Trophoblast cell (in vitro differentiated cells and primary cell): ENCODE data around the gene SLC31A2.

Source experiments
- DNase-seq, 2 donors: peaks; one replicate each; pipeline ENCODE4 v3.0.0-alpha.2; 2016
- H2AFZ ChIP-seq: 2 replicates; pipeline ENCODE4 v1.6.1; 2013; ENCODE audit warnings: low read length, moderate library complexity, mild to moderate bottlenecking; ENCODE audit not compliant: insufficient read depth, poor library complexity
- H2AK5ac ChIP-seq: 2 replicates; pipeline ENCODE4 v1.6.1; 2013; ENCODE audit warnings: mild to moderate bottlenecking, low read length
- H2BK120ac ChIP-seq: 2 replicates; pipeline ENCODE4 v1.6.1; 2013; ENCODE audit warnings: low read length, mild to moderate bottlenecking, moderate library complexity; ENCODE audit not compliant: insufficient read depth, poor library complexity
- H2BK12ac ChIP-seq: 2 replicates; pipeline ENCODE4 v1.6.1; 2013; ENCODE audit warnings: mild to moderate bottlenecking, low read length, moderate library complexity
- H2BK5ac ChIP-seq: 2 replicates; pipeline ENCODE4 v1.6.1; 2013; ENCODE audit warnings: low read length, low read depth, moderate library complexity, mild to moderate bottlenecking; ENCODE audit not compliant: poor library complexity
- H3K14ac ChIP-seq: 2 replicates; pipeline ENCODE4 v1.6.1; 2013; ENCODE audit warnings: mild to moderate bottlenecking, low read length
- H3K18ac ChIP-seq: 2 replicates; pipeline ENCODE4 v1.6.1; 2013; ENCODE audit warnings: mild to moderate bottlenecking, low read length
- H3K23ac ChIP-seq: 2 replicates; pipeline ENCODE4 v1.6.1; 2013; ENCODE audit warnings: low read length
- H3K27ac ChIP-seq: 2 replicates; pipeline ENCODE4 v1.5.1; 2013; ENCODE audit warnings: low read depth, mild to moderate bottlenecking, inconsistent platforms, low read length, moderate library complexity
- H3K27me3 ChIP-seq: 2 replicates; pipeline ENCODE4 v1.6.1; 2013; ENCODE audit warnings: inconsistent platforms, mild to moderate bottlenecking, low read length, moderate library complexity; ENCODE audit not compliant: insufficient read depth
- H3K36me3 ChIP-seq, 2 experiments: 1 replicate in 1 of 2; 2 replicates in 1 of 2; pipeline ENCODE4 v1.6.1; 2013; ENCODE audit warnings: low read length in 2 of 2, mild to moderate bottlenecking in 2 of 2, moderate library complexity in 1 of 2; ENCODE audit not compliant: insufficient read depth in 2 of 2, control insufficient read depth in 1 of 2
- H3K4ac ChIP-seq: 2 replicates; pipeline ENCODE4 v1.6.1; 2013; ENCODE audit warnings: low read depth, mild to moderate bottlenecking, low read length, moderate library complexity
- H3K4me1 ChIP-seq, 2 experiments: 1 replicate in 1 of 2; 2 replicates in 1 of 2; pipeline ENCODE4 v1.6.1; 2013; ENCODE audit warnings: low read length in 2 of 2, mild to moderate bottlenecking in 2 of 2, moderate library complexity in 1 of 2; ENCODE audit not compliant: insufficient read depth in 2 of 2, control insufficient read depth in 1 of 2
- H3K4me2 ChIP-seq: 2 replicates; pipeline ENCODE4 v1.6.1; 2013; ENCODE audit warnings: inconsistent platforms, mild to moderate bottlenecking, low read length, moderate library complexity
- H3K4me3 ChIP-seq: 2 replicates; pipeline ENCODE4 v1.5.1; 2013; ENCODE audit warnings: mild to moderate bottlenecking, low read depth, low read length, inconsistent platforms
- H3K79me1 ChIP-seq: one replicate; pipeline ENCODE4 v1.6.1; 2013; ENCODE audit warnings: low read length
- H3K79me2 ChIP-seq: 2 replicates; pipeline ENCODE4 v1.6.1; 2013; ENCODE audit warnings: low read length, mild to moderate bottlenecking; ENCODE audit not compliant: control insufficient read depth, insufficient read depth, poor library complexity
- H3K9ac ChIP-seq: 2 replicates; pipeline ENCODE4 v1.6.1; 2013; ENCODE audit warnings: mild to moderate bottlenecking, low read length
- H3K9me3 ChIP-seq: 2 replicates; pipeline ENCODE4 v1.6.1; 2013; ENCODE audit warnings: low read depth, mild to moderate bottlenecking, control low read depth, inconsistent platforms, low read length; ENCODE audit not compliant: insufficient read depth
- H4K12ac ChIP-seq: 2 replicates; pipeline ENCODE4 v1.6.1; 2013; ENCODE audit warnings: low read depth, mild to moderate bottlenecking, low read length, moderate library complexity
- H4K8ac ChIP-seq: 2 replicates; pipeline ENCODE4 v1.6.1; 2013; ENCODE audit warnings: low read depth, mild to moderate bottlenecking, low read length, moderate library complexity
- H4K91ac ChIP-seq: one replicate; pipeline ENCODE4 v1.6.1; 2013; ENCODE audit warnings: low read depth, mild to moderate bottlenecking, low read length, moderate library complexity
- WGBS: extraction: QIAGEN DNeasy Blood & Tissue Kit; methylation state at CpG from one replicate; pipeline ENCODE4 v1.1.7; 2013; ENCODE audit warnings: missing lambda C conversion rate; ENCODE audit not compliant: insufficient read length, insufficient coverage; ENCODE audit errors: extremely low coverage; 5-methylcytosine and 5-hydroxymethylcytosine counted together

SLC31A2 gene

GRCh38 chr9:113155911-113156588 is 5.2 kb downstream of the SLC31A2 start:
- Histone ChIP-seq H3K36me3 (peaks cover 0 to 4% of the 10 kb centered on the region in 2 experiments), H4K12ac (no peak overlapping the region), H3K14ac (no peak overlapping the region), H2AK5ac (no peak overlapping the region), H3K27me3 (no peaks in the 10 kb centered on the region), H3K4me3 (no peak overlapping the region), H4K8ac (no peak overlapping the region), H3K4me1 (peaks cover 5 to 9% of the 10 kb centered on the region in 2 experiments), H3K27ac (no peak overlapping the region), H2AFZ (no peak overlapping the region), H3K9me3 (no peaks in the 10 kb centered on the region), H3K79me2 (peaks cover 3% of the 10 kb centered on the region), H3K79me1 (peaks cover 1% of the 10 kb centered on the region), H3K4ac (no peak overlapping the region), H2BK5ac (no peak overlapping the region), H3K23ac (no peak overlapping the region), H3K9ac (no peak overlapping the region), H2BK12ac (no peak overlapping the region), H2BK120ac (no peak overlapping the region), H3K18ac (no peak overlapping the region), H4K91ac (no peak overlapping the region), H3K4me2 (no peak overlapping the region)
- DNase-seq = no peak
- no CpG with 5 or more reads among the region's 7 CpGs for WGBS

- H2AFZ ChIP-seq = no peak overlapping the region
- H3K27ac ChIP-seq = no peak overlapping the region
- H3K4ac ChIP-seq = no peak overlapping the region
- H2BK120ac ChIP-seq = no peak overlapping the region
- no peak overlapping the region for H3K23ac ChIP-seq
- no CpG with 5 or more reads among the region's 1 CpG for WGBS
- H3K18ac ChIP-seq = no peak overlapping the region
- no peaks in the 10 kb centered on the region for H3K79me1 ChIP-seq
- H2BK12ac ChIP-seq = no peak overlapping the region
- no peak overlapping the region for H2BK5ac ChIP-seq
- no peaks in the 10 kb centered on the region for H3K9me3 ChIP-seq
- no peak overlapping the region for H4K8ac ChIP-seq
- H4K12ac ChIP-seq = no peak overlapping the region
- no peaks in the 10 kb centered on the region for H3K79me2 ChIP-seq
- no peak overlapping the region for H3K9ac ChIP-seq
- DNase-seq = no peak
- H2AK5ac ChIP-seq = no peak overlapping the region
- no peak overlapping the region for H3K4me3 ChIP-seq
- peaks cover 5 to 10% of the 10 kb centered on the region in 2 experiments for H3K4me1 ChIP-seq
- H3K36me3 ChIP-seq = peaks cover 6 to 12% of the 10 kb centered on the region in 2 experiments
- H4K91ac ChIP-seq = no peak overlapping the region
- no peak overlapping the region for H3K4me2 ChIP-seq
- H3K27me3 ChIP-seq = no peaks in the 10 kb centered on the region
- no peak overlapping the region for H3K14ac ChIP-seq
Measured at GRCh38 chr9:113156880-113157279, 6.1 kb downstream of the SLC31A2 start.

- DNase-seq = no peak
- H3K18ac ChIP-seq = no peak overlapping the region
- H3K4me2 ChIP-seq = no peak overlapping the region
- no peak overlapping the region for H2BK120ac ChIP-seq
- no peak overlapping the region for H2BK12ac ChIP-seq
- no peak overlapping the region for H4K91ac ChIP-seq
- H2BK5ac ChIP-seq = no peak overlapping the region
- no peak overlapping the region for H3K4ac ChIP-seq
- H3K4me3 ChIP-seq = no peak overlapping the region
- H3K27me3 ChIP-seq = no peaks in the 10 kb centered on the region
- no peak overlapping the region for H3K14ac ChIP-seq
- no peaks in the 10 kb centered on the region for H3K79me2 ChIP-seq
- peaks cover 14 to 21% of the 10 kb centered on the region in 2 experiments for H3K36me3 ChIP-seq
- H4K8ac ChIP-seq = no peak overlapping the region
- no peaks in the 10 kb centered on the region for H3K79me1 ChIP-seq
- peaks cover 0 to 5% of the 10 kb centered on the region in 2 experiments for H3K4me1 ChIP-seq
- H3K27ac ChIP-seq = no peak overlapping the region
- no peak overlapping the region for H2AFZ ChIP-seq
- H3K9me3 ChIP-seq = peaks cover 2% of the 10 kb centered on the region
- no peak overlapping the region for H4K12ac ChIP-seq
- H3K23ac ChIP-seq = no peak overlapping the region
- WGBS = no CpG with 5 or more reads among the region's 5 CpGs
- H2AK5ac ChIP-seq = no peak overlapping the region
- H3K9ac ChIP-seq = no peak overlapping the region
Measured at GRCh38 chr9:113158446-113158845, 7.6 kb downstream of the SLC31A2 start.

GRCh38 chr9:113160571-113160970 is 9.8 kb downstream of the SLC31A2 start:
- Histone ChIP-seq H3K79me2 (no peaks in the 10 kb centered on the region), H3K79me1 (no peaks in the 10 kb centered on the region), H4K12ac (no peak overlapping the region), H4K8ac (no peak overlapping the region), H4K91ac (no peak overlapping the region), H2BK120ac (no peak overlapping the region), H3K4me2 (no peak overlapping the region), H2BK12ac (no peak overlapping the region), H3K9me3 (peaks cover 2% of the 10 kb centered on the region), H3K23ac (no peak overlapping the region), H3K4me1 (peaks cover 0 to 5% of the 10 kb centered on the region in 2 experiments), H2AK5ac (no peak overlapping the region), H3K9ac (no peak overlapping the region), H3K14ac (no peak overlapping the region), H2AFZ (no peak overlapping the region), H3K27ac (no peak overlapping the region), H3K27me3 (no peaks in the 10 kb centered on the region), H3K18ac (no peak overlapping the region), H3K4me3 (no peak overlapping the region), H2BK5ac (no peak overlapping the region), H3K36me3 (peaks cover 20 to 36% of the 10 kb centered on the region in 2 experiments), H3K4ac (no peak overlapping the region)
- DNase-seq = no peak
- no CpG with 5 or more reads among the region's 3 CpGs for WGBS
